ENCODE measurements around the gene SKAP1.
"Not testable (repeated sequence)": the region's sequence is repeated elsewhere in the genome, so short reads cannot be mapped to it uniquely, and the experiment has no call there.

The SKAP1 gene

GRCh38 chr17:48351911-48352332 is 78.1 kb downstream of the SKAP1 start:
- no peak overlapping the region for H3K27ac ChIP-seq
- POLR2A ChIA-PET (ENCODE audit: low non-redundant PET): no interaction called here
- TF ChIP-seq, protein P1, sequence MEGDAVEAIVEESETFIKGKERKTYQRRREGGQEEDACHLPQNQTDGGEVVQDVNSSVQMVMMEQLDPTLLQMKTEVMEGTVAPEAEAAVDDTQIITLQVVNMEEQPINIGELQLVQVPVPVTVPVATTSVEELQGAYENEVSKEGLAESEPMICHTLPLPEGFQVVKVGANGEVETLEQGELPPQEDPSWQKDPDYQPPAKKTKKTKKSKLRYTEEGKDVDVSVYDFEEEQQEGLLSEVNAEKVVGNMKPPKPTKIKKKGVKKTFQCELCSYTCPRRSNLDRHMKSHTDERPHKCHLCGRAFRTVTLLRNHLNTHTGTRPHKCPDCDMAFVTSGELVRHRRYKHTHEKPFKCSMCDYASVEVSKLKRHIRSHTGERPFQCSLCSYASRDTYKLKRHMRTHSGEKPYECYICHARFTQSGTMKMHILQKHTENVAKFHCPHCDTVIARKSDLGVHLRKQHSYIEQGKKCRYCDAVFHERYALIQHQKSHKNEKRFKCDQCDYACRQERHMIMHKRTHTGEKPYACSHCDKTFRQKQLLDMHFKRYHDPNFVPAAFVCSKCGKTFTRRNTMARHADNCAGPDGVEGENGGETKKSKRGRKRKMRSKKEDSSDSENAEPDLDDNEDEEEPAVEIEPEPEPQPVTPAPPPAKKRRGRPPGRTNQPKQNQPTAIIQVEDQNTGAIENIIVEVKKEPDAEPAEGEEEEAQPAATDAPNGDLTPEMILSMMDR (conservative IDR thresholded peaks at IDR 0.05; ENCODE audit: low read depth): peak; percentile 85
- CTCF ChIA-PET: interaction anchor here (0.6 to 1.7 kb wide), 12 partner anchors 11 to 1480 kb away, joined by 3 to 5 read pairs (median 3); no protein-coding TSS in a partner anchor
- DNase-seq (ENCODE audit: low spot score): peak; percentile 32

DNA sequence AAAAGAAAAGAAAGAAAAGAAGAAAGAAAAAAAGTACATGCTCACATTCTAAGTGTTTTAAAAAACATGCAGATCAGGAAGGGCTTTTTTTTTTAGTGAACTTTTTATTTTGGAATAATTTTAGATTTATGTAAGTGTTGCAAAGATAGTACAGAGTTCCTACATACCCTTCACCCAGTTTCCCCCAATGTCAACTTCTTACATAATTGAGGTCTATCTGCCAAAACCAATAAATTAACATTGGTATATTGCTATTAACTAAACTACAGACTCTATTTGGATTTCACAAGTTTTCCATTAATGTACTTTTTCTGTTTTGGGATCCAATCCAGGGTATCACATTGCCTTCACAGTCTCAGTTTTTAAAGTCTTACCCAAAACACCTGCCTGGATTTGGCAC is 81.7 kb downstream of the SKAP1 start:
- POLR2A ChIA-PET (ENCODE audit: low non-redundant PET): no interaction called here
- CTCF ChIA-PET: no interaction called here
- TF ChIP-seq, protein P1 (conservative IDR thresholded peaks at IDR 0.05; ENCODE audit: low read depth): no peak
- DNase-seq (ENCODE audit: low spot score): no peak
- no peak overlapping the region for H3K27ac ChIP-seq

- no peak overlapping the region for H3K27ac ChIP-seq
- CTCF ChIA-PET: no interaction called here
- POLR2A ChIA-PET (ENCODE audit: low non-redundant PET): no interaction called here
- TF ChIP-seq, protein P1 (conservative IDR thresholded peaks at IDR 0.05; ENCODE audit: low read depth): no peak
- no peak for DNase-seq (ENCODE audit: low spot score)
These were observed 82.8 kb downstream of the SKAP1 start for GRCh38 chr17:48347177-48347576.

- CTCF ChIA-PET: interaction anchor here (0.6 kb wide), 1 partner anchor 13 kb away, joined by 4 read pairs; no protein-coding TSS in a partner anchor
- TF ChIP-seq, protein P1 (conservative IDR thresholded peaks at IDR 0.05; ENCODE audit: low read depth): no peak
These were observed 85.8 kb downstream of the SKAP1 start for GRCh38 chr17:48344251-48344650.

DNA sequence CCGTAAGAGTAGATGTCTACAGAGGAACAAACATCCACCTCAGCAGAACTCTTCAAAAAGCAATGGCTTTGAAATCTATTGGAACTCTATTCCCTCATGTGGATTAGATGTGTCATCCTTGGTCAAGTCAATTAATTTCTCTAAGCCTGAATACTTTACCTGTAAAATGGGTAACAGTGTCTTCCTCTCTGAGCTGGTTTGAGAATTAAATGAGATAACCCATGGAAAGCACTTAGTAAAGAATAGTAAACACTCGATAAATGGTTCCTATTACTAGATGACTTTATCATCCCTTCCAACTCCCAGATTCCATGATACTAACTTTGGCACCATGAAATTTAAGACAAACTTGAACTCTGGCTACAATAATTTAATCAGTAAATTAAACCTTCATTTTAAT is 89.1 kb downstream of the SKAP1 start:
- TF ChIP-seq, protein P1 (conservative IDR thresholded peaks at IDR 0.05; ENCODE audit: low read depth): no peak
- CTCF ChIA-PET: interaction anchor here (1.1 kb wide), 1 partner anchor 33 kb away, joined by 4 read pairs; no protein-coding TSS in a partner anchor
- no peak for DNase-seq (ENCODE audit: low spot score)
- POLR2A ChIA-PET (ENCODE audit: low non-redundant PET): no interaction called here
- H3K27ac ChIP-seq: no peak overlapping the region

More at GRCh38 chr17:48344251-48344650, 85.8 kb downstream of the SKAP1 start:
- POLR2A ChIA-PET (ENCODE audit: low non-redundant PET): no interaction called here
- no peak overlapping the region for H3K27ac ChIP-seq
- DNase-seq (ENCODE audit: low spot score): no peak

DNA sequence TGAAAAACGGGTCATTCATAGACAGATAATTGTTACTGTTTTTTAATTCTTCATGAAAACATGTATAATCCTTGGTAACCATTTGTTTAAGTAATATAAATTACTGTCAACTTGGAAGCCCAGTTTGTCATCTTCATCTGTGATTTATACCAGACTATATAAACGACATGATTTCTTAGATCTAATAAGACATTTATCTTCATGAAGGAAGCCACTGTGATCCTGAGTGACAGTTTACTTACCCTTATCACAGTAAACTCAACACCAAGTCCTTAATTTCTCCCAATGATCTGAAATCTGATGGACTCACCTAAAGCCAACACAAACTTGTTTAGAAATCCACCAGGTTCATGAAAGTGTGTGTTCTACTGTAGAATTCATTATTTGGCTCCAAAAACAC is 91.3 kb downstream of the SKAP1 start:
- POLR2A ChIA-PET (ENCODE audit: low non-redundant PET): no interaction called here
- no peak for DNase-seq (ENCODE audit: low spot score)
- H3K27ac ChIP-seq: no peak overlapping the region
- CTCF ChIA-PET: interaction anchor here (0.7 kb wide), 1 partner anchor 31 kb away, joined by 3 read pairs; no protein-coding TSS in a partner anchor
- TF ChIP-seq, protein P1 (conservative IDR thresholded peaks at IDR 0.05; ENCODE audit: low read depth): no peak

DNA sequence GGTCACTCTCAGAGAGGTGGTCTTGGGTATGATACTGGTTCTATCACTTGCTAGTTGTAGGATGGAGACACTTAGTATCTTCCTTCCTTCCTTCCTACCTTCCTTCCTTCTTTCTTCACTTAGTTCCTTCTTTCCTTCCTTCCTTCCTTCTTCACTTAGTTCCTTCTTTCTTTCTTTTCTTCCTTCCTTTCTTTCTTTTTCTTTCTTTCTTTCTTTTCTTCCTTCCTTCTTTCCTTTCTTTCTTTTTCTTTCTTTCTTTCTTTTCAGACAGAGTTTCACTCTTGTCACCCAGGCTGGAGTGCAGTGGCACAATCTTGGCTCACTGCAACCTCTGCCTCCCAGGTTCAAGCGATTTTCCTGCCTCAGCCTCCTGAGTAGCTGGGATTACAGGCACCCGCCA is 92.1 kb downstream of the SKAP1 start:
- CTCF ChIA-PET; H3K27ac ChIP-seq; DNase-seq (ENCODE audit: low spot score); POLR2A ChIA-PET (ENCODE audit: low non-redundant PET): not testable (repeated sequence)

All from RWPE1 (cell line).